GM12801 (cell line): Measurements from ENCODE around the gene HHLA2.

Experiments
- TF ChIP-seq, protein P1 (sequence below): IDR thresholded peaks from one replicate; pipeline ENCODE4 v1.5.1; 2011; ENCODE audit warnings: control low read depth; ENCODE audit not compliant: insufficient read length; ENCODE audit errors: extremely low read depth

HHLA2 gene

DNA sequence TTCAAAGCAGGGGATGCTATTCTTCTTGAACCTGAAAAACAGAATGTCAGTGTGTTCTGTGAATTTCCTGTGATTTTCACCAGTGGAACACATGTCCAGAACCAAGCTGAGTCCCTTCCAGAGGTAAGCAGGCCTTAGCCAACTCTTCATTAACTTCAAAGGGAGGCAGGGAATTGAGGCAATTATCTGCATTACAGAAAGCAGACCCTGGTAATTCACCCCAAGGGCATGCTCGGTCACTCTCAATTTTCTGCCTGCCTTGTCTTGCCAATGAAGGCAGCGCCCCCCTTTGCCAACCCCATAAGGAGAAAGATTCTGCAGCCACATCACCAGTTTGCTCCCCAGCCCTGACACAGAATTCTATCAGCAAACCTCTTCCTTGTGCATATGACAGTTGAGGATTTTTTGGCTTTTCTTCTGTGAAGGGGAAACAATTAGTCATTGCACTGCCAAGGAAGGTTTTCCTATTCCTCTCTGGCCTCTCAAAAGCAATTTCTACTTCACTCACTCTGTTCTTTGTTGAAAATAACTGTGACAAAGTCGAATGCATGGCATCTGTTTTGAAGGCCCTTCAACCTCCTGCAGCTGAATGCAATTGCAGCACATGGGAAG, 85.3 kb downstream of the HHLA2 start:
- TF ChIP-seq, protein P1, sequence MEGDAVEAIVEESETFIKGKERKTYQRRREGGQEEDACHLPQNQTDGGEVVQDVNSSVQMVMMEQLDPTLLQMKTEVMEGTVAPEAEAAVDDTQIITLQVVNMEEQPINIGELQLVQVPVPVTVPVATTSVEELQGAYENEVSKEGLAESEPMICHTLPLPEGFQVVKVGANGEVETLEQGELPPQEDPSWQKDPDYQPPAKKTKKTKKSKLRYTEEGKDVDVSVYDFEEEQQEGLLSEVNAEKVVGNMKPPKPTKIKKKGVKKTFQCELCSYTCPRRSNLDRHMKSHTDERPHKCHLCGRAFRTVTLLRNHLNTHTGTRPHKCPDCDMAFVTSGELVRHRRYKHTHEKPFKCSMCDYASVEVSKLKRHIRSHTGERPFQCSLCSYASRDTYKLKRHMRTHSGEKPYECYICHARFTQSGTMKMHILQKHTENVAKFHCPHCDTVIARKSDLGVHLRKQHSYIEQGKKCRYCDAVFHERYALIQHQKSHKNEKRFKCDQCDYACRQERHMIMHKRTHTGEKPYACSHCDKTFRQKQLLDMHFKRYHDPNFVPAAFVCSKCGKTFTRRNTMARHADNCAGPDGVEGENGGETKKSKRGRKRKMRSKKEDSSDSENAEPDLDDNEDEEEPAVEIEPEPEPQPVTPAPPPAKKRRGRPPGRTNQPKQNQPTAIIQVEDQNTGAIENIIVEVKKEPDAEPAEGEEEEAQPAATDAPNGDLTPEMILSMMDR = no peak

DNA sequence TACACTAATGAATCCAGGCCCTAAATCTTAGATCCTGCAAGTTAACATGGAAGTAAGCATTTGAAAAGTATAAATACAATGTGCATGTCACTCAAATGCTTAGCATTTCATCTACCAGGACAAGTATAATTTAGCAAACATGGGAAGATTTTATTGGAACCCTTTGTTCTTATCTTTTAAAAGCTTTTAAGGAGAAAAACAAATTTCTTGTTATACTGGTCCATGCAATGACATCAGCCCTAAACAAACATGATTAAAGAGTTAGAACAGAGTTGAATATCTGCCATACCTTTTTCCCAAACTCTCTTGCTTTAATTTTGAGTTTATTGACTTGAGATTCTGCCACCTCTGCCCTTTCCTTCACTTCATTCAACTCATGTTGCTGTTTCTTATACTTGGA, 87.0 kb downstream of the HHLA2 start:
- TF ChIP-seq, protein P1 = no peak

DNA sequence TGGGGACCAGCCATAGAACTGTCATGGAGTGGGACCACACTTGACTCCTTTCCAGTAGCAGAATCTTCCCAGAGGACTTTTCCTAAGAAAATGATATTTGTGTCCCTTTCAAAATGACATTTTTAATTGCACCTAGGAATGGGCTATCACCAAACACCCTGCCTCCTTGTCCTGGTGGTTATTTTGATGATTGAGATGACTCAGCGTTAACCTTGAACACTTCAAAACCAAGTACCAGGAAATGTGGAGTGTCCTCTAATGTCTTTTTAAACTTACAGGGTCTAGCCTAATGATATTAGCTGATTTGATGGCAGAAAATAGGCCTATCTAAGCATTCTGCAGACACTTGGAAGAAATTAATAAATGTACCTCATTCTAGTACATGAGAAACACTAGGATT, 90.7 kb downstream of the HHLA2 start:
- TF ChIP-seq, protein P1 = no peak

DNA sequence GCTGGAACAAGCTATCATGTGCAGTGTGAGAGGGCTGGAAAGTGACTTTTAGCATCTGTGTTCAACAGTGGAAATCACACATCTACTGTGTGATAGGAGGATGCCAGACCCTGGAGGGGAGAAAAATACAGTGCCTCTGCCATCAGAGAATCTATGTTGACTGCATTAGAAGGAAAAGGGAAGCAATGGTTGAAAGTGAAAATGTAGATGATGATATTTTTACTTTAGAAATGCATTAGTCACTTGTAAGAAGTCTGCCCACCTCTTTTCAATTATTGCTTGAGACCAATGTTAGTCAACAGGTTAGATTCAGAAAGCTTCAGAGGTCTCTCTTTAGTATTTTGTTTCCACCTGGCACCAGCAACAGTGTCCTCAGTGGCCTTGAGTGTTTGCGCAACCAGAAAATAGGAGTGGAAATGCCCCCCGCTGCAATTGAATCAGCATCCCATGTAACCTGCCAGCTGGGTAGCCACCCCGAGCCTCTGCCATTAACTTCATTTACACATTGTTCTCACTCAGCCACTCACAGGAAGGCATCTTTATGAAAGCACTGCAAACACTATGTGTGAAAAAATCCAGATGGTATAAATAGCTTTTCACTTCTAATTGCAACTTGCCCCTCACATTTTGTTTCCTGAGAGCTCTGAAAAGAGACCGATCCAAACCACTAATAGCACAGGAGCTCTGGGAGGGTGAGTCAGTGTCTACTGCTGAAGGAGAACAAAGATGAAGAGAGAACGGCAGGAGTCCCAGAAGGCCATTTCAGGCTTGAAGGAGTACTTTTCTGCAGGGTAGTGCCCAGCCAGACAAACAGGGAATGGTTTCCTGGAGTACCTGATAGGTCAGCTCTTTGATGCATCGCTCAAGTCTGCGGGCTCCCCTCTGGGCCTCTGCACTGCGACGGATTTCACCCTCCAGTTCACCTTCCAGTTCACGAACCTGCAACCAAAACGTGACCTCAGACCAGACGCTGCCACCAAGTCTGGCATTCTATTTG, 92.1 kb downstream of the HHLA2 start:
- TF ChIP-seq, protein P1 = no peak

DNA sequence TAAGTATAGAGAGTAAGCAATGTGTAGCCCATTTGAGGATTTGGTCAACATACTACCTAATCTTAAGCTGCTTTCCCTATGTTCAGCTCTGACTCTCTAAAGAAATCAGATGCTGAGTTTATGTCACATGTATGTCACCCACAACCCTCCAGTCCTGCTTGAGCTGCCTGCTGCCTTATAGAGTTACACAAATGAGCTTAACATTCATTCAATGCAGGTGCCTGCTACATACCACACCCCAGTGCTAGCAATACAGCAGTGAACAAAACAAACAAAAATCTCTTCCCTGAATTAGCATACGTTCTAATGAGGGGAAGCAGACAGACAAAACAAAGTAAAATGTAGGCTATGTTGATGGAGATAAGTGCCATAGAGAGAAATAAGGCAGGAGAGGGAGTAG, 93.0 kb downstream of the HHLA2 start:
- TF ChIP-seq, protein P1 = no peak

DNA sequence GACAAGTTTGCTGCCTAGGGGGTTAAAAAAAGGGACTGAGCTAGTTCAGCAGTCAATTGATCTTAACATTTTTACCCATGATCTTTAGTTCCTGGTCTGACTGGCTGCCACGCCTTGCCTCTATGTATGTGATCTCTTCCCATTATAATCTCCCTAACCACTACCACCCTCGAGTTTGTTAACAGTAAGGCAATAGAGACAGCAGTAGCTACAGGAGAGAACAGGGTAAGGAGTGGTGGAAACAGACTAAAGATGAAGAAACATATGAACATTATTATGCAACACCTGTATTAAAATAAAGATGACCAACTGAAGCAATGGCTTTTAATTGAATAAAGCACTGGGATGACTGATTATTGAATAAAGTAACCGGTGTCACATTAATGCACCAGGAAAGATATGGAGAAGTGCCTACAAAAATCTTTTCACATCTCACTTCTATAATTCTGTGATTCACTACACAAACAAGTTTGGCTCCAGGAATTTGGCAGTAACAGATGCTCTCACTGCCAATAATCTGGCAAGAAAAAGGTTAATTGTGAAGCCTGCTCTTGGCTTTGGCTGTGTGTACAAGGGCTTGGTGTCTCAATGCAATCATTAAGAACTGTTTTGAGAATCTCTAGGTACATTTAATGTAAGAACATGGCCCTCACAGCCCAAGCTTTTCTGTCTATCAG, 95.7 kb downstream of the HHLA2 start:
- TF ChIP-seq, protein P1 = no peak
